GM19395 (cell line): ENCODE results near the gene PHB1.

Source experiments
- ATAC-seq: cut with Tn5 transposase; IDR thresholded peaks from one replicate; pipeline ENCODE4 v1.9.1; 2021; ENCODE audit warnings: mild to moderate bottlenecking, moderate library complexity; ENCODE audit not compliant: unreplicated experiment

Gene PHB1

GRCh38 chr17:49357516-49357915, 57.2 kb downstream of the PHB1 start:
- no peak for ATAC-seq

GRCh38 chr17:49356320-49356719, 58.4 kb downstream of the PHB1 start:
- ATAC-seq: no peak
